K562 (cell line): ENCODE results near the gene TM4SF18. TPM values are rescaled to one million over a fixed set of nuclear protein-coding genes. Genes with fewer than 3 reads are reported as not detected.

Source experiments
- ATAC-seq: fragments of 200-7000 bp; cut with Tn5 transposase; 3 replicates; pipeline ENCODE4 v1.9.1; 2020; ENCODE audit warnings: moderate library complexity
- BruUV-seq: library from RNA; stranded (reverse); fragments of 400-500 nt; replicated peaks from 2 replicates; lab custom pipeline; 2021; lab: Mats Ljungman, UMichigan
- CTCF ChIA-PET: fragments of 300-600 bp; formaldehyde crosslinking; extraction: SDS; loops from one replicate; lab custom pipeline; 2021; ENCODE audit warnings: low intra/inter-chr PET ratio; lab: Yijun Ruan, JAX
- POLR2A ChIA-PET: fragments of 300-600, 350-650 bp; sonication (Branson Sonifier 250); formaldehyde crosslinking; extraction: SDS; loops from one replicate; lab custom pipeline; 2021; ENCODE audit warnings: antibody characterized with exemption, inconsistent platforms; lab: Yijun Ruan, JAX
- DNase-seq, 4 experiments: peaks; one replicate each; pipeline versions ENCODE4 v3.0.0 to v3.0.0-alpha.2; 2011 to 2018; ENCODE audit warnings: low spot score in 3 of 4, mixed read lengths in 3 of 4; ENCODE audit errors: extremely low read depth in 1 of 4
- FAIRE-seq: peaks from 2 replicates; lab custom pipeline; 2011; peaks lifted over from hg19 to GRCh38; lab: Jason Lieb, UNC
- H2AFZ ChIP-seq: 2 replicates; pipeline ENCODE4 v1.6.0; 2011; ENCODE audit warnings: low read depth, low read length, control low read depth, inconsistent platforms
- H3K27ac ChIP-seq: fragments of 200-600 bp; 3 replicates; pipeline ENCODE4 v1.8.0; 2011; ENCODE audit warnings: low read depth, mild to moderate bottlenecking, control low read depth, inconsistent platforms, low read length, moderate library complexity, mixed read lengths; ENCODE audit errors: extremely low read depth
- H3K27me3 ChIP-seq, 2 experiments: fragments of 300-600 bp in 1 of 2; 2 replicates in 1 of 2; 3 replicates in 1 of 2; pipeline versions ENCODE4 v1.6.0 to v1.8.0; 2011; ENCODE audit warnings: inconsistent platforms in 2 of 2, low read length in 2 of 2, mild to moderate bottlenecking in 1 of 2, mixed read lengths in 1 of 2, moderate library complexity in 1 of 2; ENCODE audit not compliant: control insufficient read depth in 2 of 2, insufficient read depth in 2 of 2
- H3K36me3 ChIP-seq: fragments of 300-600 bp; 3 replicates; pipeline ENCODE4 v1.8.0; 2011; ENCODE audit warnings: mild to moderate bottlenecking, low read length, inconsistent platforms; ENCODE audit not compliant: control insufficient read depth, insufficient read depth
- H3K4me1 ChIP-seq, 2 experiments: fragments of 200-600 bp in 1 of 2; replicated peaks in 1 of 2; 2 replicates in 1 of 2; 3 replicates in 1 of 2; pipeline versions ENCODE4 v1.5.1 to v1.8.0; 2011; ENCODE audit warnings: inconsistent platforms in 2 of 2, low read length in 2 of 2, mild to moderate bottlenecking in 1 of 2, mixed read lengths in 1 of 2, moderate library complexity in 1 of 2; ENCODE audit not compliant: control insufficient read depth in 2 of 2, insufficient read depth in 2 of 2
- H3K4me2 ChIP-seq: 2 replicates; pipeline ENCODE4 v1.6.1; 2011; ENCODE audit warnings: low read length, control low read depth, inconsistent platforms, mixed read lengths; ENCODE audit not compliant: insufficient read depth
- H3K4me3 ChIP-seq: fragments of 200-600 bp; sonication (generic), shearing (Covaris generic); 2 replicates; pipeline ENCODE4 v1.5.1; 2016; ENCODE audit warnings: control low read depth, inconsistent platforms
- H3K79me2 ChIP-seq: fragments of 200-600 bp; 3 replicates; pipeline ENCODE4 v1.8.0; 2011; ENCODE audit warnings: low read length, inconsistent platforms; ENCODE audit not compliant: control insufficient read depth, insufficient read depth
- H3K9ac ChIP-seq, 2 experiments: 2 replicates each; pipeline versions ENCODE4 v1.6.0 to v1.6.1; 2011; ENCODE audit warnings: low read depth in 2 of 2, low read length in 2 of 2, control low read depth in 1 of 2, inconsistent platforms in 1 of 2, mild to moderate bottlenecking in 1 of 2, mixed read lengths in 1 of 2; ENCODE audit not compliant: insufficient read depth in 1 of 2
- H3K9me1 ChIP-seq: one replicate; pipeline ENCODE4 v1.6.0; 2011; ENCODE audit warnings: inconsistent platforms, mild to moderate bottlenecking, low read length, moderate library complexity; ENCODE audit not compliant: control insufficient read depth, insufficient read depth
- H3K9me3 ChIP-seq: replicated peaks from 2 replicates; pipeline ENCODE4 v1.5.1; 2011; ENCODE audit warnings: low read depth, low read length, inconsistent platforms; ENCODE audit not compliant: control insufficient read depth, insufficient read depth
- H4K20me1 ChIP-seq: replicated peaks from 2 replicates; pipeline ENCODE4 v1.6.1; 2011; ENCODE audit warnings: low read length, inconsistent platforms, mixed read lengths; ENCODE audit not compliant: control insufficient read depth, insufficient read depth
- NFATC3 ChIP-seq: fragments of 450-650 bp; IDR thresholded peaks from 2 replicates; pipeline ENCODE4 v1.6.1; 2017; ENCODE audit warnings: mild to moderate bottlenecking
- RAD21 ChIP-seq, 2 experiments: fragments of 250-450 bp in 1 of 2; fragments of 450-650 bp in 1 of 2; sonication (Bioruptor Pico) in 1 of 2; formaldehyde crosslinking in 1 of 2; IDR thresholded peaks in 1 of 2; conservative IDR thresholded peaks in 1 of 2; 2 replicates each; pipeline versions ENCODE4 v1.4.0 to v1.8.0; 2020 to 2022; ENCODE audit warnings: mild to moderate bottlenecking in 2 of 2, moderate library complexity in 1 of 2
- WGBS: fragments of 100-300 bp; shearing (Covaris generic); methylation state at CpG from one replicate; pipeline ENCODE4 v1.1.6; 2016; ENCODE audit warnings: low coverage, mixed read lengths; ENCODE audit not compliant: insufficient coverage; ENCODE audit errors: missing lambda C conversion rate; 5-methylcytosine and 5-hydroxymethylcytosine counted together
- in situ Hi-C: fragments of 300-500 bp; cut with MboI; formaldehyde crosslinking; loops from 4 replicates; pipeline ENCODE4 v1.15.0; 2018; ENCODE audit warnings: inconsistent platforms, mixed read lengths
- intact Hi-C: fragments of 100-400 bp; cut with micrococcal nuclease; formaldehyde crosslinking; loops from 2 replicates; pipeline ENCODE4 v1.14.2; 2022
- polyA plus RNA-seq, 8 experiments: library from polyadenylated mRNA; depleted of rRNA in 4 of 8; stranded (reverse) in 5 of 8; unstranded in 3 of 8; fragments of >200 nt; fragmentation: Nextera tagmentation in 2 of 8; fragmentation: Illumina TruSeq in 1 of 8; extraction: Ambion mirVana in 2 of 8; extraction: Trizol in 1 of 8; gene quantifications; 2 replicates each; pipeline versions ENCODE4 v1.2.1 to v1.2.3, GENCODE V29; 2011 to 2014; ENCODE audit warnings: inconsistent platforms in 1 of 8, missing spikeins in 1 of 8
- total RNA-seq, 7 experiments: library from RNA; depleted of rRNA in 6 of 7; stranded (reverse); fragments of >200 nt in 6 of 7; fragmentation: Illumina TruSeq in 2 of 7; extraction: Trizol in 2 of 7; gene quantifications; 2 replicates each; pipeline versions ENCODE4 v1.2.1 to v1.2.3, GENCODE V29; 2011 to 2021; ENCODE audit warnings: low replicate concordance in 1 of 7
- TF ChIP-seq, protein P1 (sequence below): fragments of 450-650 bp; formaldehyde crosslinking; IDR thresholded peaks from 2 replicates; pipeline ENCODE4 v1.4.0; 2020; ENCODE audit warnings: mild to moderate bottlenecking, mixed read lengths
- TF ChIP-seq, protein P2 (sequence below), 3 experiments: IDR thresholded peaks in 2 of 3; conservative IDR thresholded peaks in 1 of 3; 2 replicates each; pipeline ENCODE4 v1.5.1; 2011 to 2012; ENCODE audit warnings: low read length in 3 of 3, mild to moderate bottlenecking in 3 of 3, control low read depth in 2 of 3, improper control_type of control experiment in 1 of 3, inconsistent platforms in 1 of 3, low read depth in 1 of 3, mixed read lengths in 1 of 3, moderate library complexity in 1 of 3; ENCODE audit not compliant: insufficient read depth in 2 of 3

TM4SF18 gene
- total and polyA plus RNA-seq, 9 of the 15 experiments (the other 6 are each of a cell fraction or from before 2014, with no cell fraction given) = not detected

DNA sequence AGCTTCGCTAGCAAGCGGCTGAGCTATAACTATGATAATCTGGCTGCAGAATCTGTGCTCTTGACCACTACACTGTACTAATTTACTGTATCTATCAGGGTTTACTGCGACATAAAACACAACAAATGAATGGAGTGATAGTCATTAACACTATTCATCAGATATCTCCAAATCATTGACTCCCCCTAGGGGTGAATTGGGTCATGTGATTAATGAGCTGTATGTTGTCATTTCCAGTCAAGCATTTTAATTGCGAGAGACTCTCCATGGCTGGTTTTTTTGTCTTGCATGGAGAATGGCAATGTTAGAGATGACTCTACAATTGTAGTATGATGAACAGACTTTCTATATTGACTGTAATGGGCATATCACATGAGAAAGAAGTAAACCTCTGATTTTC lies 10.5 kb upstream of the TM4SF18 start:
- Histone ChIP-seq H2AFZ (no peak overlapping the region), H3K79me2 (no peaks in the 10 kb centered on the region), H3K4me1 (no peaks in the 10 kb centered on the region), H3K4me3 (no peak overlapping the region), H3K4me2 (no peak overlapping the region), H3K9me1 (no peaks in the 10 kb centered on the region), H4K20me1 (no peaks in the 10 kb centered on the region), H3K36me3 (no peaks in the 10 kb centered on the region), H3K27ac (no peak overlapping the region), H3K9me3 (no peaks in the 10 kb centered on the region), H3K9ac (no peak overlapping the region), H3K27me3 (no peaks in the 10 kb centered on the region)
- intact Hi-C loops = no loop called here
- ChIA-PET POLR2A (interaction anchor here (0.8 to 1.2 kb wide), 3 partner anchors 21 to 438 kb away, joined by 3 read pairs; no protein-coding TSS in a partner anchor), CTCF (no interaction called here)
- in situ Hi-C loops = no loop called here
- TF ChIP-seq, protein P1, sequence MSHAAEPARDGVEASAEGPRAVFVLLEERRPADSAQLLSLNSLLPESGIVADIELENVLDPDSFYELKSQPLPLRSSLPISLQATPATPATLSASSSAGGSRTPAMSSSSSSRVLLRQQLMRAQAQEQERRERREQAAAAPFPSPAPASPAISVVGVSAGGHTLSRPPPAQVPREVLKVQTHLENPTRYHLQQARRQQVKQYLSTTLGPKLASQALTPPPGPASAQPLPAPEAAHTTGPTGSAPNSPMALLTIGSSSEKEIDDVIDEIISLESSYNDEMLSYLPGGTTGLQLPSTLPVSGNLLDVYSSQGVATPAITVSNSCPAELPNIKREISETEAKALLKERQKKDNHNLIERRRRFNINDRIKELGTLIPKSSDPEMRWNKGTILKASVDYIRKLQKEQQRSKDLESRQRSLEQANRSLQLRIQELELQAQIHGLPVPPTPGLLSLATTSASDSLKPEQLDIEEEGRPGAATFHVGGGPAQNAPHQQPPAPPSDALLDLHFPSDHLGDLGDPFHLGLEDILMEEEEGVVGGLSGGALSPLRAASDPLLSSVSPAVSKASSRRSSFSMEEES = peak; percentile 74
- TF ChIP-seq NFATC3 (no peak), RAD21 (CRISPR knock-in tag; conservative IDR thresholded peaks at IDR 0.05 in 1 of 2, IDR thresholded peaks at IDR 0.05 in 1 of 2) (no peak)
- TF ChIP-seq, protein P2, sequence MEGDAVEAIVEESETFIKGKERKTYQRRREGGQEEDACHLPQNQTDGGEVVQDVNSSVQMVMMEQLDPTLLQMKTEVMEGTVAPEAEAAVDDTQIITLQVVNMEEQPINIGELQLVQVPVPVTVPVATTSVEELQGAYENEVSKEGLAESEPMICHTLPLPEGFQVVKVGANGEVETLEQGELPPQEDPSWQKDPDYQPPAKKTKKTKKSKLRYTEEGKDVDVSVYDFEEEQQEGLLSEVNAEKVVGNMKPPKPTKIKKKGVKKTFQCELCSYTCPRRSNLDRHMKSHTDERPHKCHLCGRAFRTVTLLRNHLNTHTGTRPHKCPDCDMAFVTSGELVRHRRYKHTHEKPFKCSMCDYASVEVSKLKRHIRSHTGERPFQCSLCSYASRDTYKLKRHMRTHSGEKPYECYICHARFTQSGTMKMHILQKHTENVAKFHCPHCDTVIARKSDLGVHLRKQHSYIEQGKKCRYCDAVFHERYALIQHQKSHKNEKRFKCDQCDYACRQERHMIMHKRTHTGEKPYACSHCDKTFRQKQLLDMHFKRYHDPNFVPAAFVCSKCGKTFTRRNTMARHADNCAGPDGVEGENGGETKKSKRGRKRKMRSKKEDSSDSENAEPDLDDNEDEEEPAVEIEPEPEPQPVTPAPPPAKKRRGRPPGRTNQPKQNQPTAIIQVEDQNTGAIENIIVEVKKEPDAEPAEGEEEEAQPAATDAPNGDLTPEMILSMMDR (IDR thresholded peaks at IDR 0.05 in 2 of 3, conservative IDR thresholded peaks at IDR 0.05 in 1 of 3; ENCODE audit: insufficient read depth in 2 of 3, low read depth in 1 of 3, low read length in 3 of 3) = 0 out of 6 replicates have a peak, but pooled peaks of 1 of the 3 experiments have one; percentile 7
- FAIRE-seq = peak; percentile 19
- no TSS peak for BruUV-seq
- 0% methylated on average over 4 of the region's 4 CpGs for WGBS
- no peak for ATAC-seq
- peak in 2 of 4 experiments; percentile 13 for DNase-seq
